Osteoblast (primary cell): Measurements from ENCODE around the gene FOXL2NB. TPM values are rescaled to one million over a fixed set of nuclear protein-coding genes. Genes with fewer than 3 reads are reported as not detected.

ENCODE experiments used
- DNase-seq: peaks from one replicate; pipeline ENCODE4 v3.0.0; 2011; ENCODE audit warnings: low spot score, mixed read lengths; ENCODE audit not compliant: insufficient read length; ENCODE audit errors: missing footprints
- H2AFZ ChIP-seq: 2 replicates; pipeline ENCODE4 v1.6.0; 2011; ENCODE audit warnings: mild to moderate bottlenecking, low read length
- H3K27ac ChIP-seq: 2 replicates; pipeline ENCODE4 v1.5.1; 2011; ENCODE audit warnings: mild to moderate bottlenecking, low read depth, low read length, moderate library complexity
- H3K27me3 ChIP-seq: 2 replicates; pipeline ENCODE4 v1.6.0; 2012; ENCODE audit warnings: mild to moderate bottlenecking, control low read depth, inconsistent platforms, low read length, moderate library complexity; ENCODE audit not compliant: insufficient read depth
- H3K36me3 ChIP-seq: 2 replicates; pipeline ENCODE4 v1.5.1; 2011; ENCODE audit warnings: mild to moderate bottlenecking, low read length, control low read depth, moderate library complexity; ENCODE audit not compliant: insufficient read depth
- H3K4me1 ChIP-seq: 2 replicates; pipeline ENCODE4 v1.5.1; 2011; ENCODE audit warnings: mild to moderate bottlenecking, low read length, control low read depth, moderate library complexity; ENCODE audit not compliant: insufficient read depth
- H3K4me2 ChIP-seq: 2 replicates; pipeline ENCODE4 v1.6.0; 2011; ENCODE audit warnings: mild to moderate bottlenecking, low read length; ENCODE audit not compliant: insufficient read depth
- H3K4me3 ChIP-seq: fragments of 200-600 bp; sonication (generic); 3 replicates; pipeline ENCODE4 v1.5.1; 2012; ENCODE audit warnings: mild to moderate bottlenecking, low read length, inconsistent platforms; ENCODE audit not compliant: insufficient read depth
- H3K79me2 ChIP-seq: 2 replicates; pipeline ENCODE4 v1.6.0; 2012; ENCODE audit warnings: mild to moderate bottlenecking, low read length, control low read depth, inconsistent platforms; ENCODE audit not compliant: insufficient read depth
- H3K9me3 ChIP-seq: 2 replicates; pipeline ENCODE4 v1.5.1; 2011; ENCODE audit warnings: low read depth, low read length, control low read depth
- H4K20me1 ChIP-seq: 2 replicates; pipeline ENCODE4 v1.6.0; 2012; ENCODE audit warnings: mild to moderate bottlenecking, low read length, control low read depth; ENCODE audit not compliant: insufficient read depth
- total RNA-seq: library from RNA; depleted of rRNA; stranded (reverse); fragments of >200 nt; gene quantifications from 2 replicates; pipeline ENCODE4 v1.2.3, GENCODE V29; 2012
- TF ChIP-seq, protein P1 (sequence below): IDR thresholded peaks from 2 replicates; pipeline ENCODE4 v1.5.1; 2011; ENCODE audit warnings: mild to moderate bottlenecking, low read depth, low read length, moderate library complexity; ENCODE audit errors: extremely low read depth

FOXL2NB gene
- total RNA-seq, 1 donor = 0.36 TPM

- Histone ChIP-seq H3K27ac (no peak overlapping the region), H3K9me3 (no peaks in the 10 kb centered on the region), H3K79me2 (no peaks in the 10 kb centered on the region), H3K4me1 (peaks cover 6% of the 10 kb centered on the region), H3K4me2 (no peak overlapping the region), H2AFZ (no peak overlapping the region), H3K27me3 (peaks cover 96% of the 10 kb centered on the region), H3K36me3 (no peaks in the 10 kb centered on the region), H4K20me1 (no peaks in the 10 kb centered on the region), H3K4me3 (no peak overlapping the region)
- peak; percentile 73 for DNase-seq
- TF ChIP-seq, protein P1, sequence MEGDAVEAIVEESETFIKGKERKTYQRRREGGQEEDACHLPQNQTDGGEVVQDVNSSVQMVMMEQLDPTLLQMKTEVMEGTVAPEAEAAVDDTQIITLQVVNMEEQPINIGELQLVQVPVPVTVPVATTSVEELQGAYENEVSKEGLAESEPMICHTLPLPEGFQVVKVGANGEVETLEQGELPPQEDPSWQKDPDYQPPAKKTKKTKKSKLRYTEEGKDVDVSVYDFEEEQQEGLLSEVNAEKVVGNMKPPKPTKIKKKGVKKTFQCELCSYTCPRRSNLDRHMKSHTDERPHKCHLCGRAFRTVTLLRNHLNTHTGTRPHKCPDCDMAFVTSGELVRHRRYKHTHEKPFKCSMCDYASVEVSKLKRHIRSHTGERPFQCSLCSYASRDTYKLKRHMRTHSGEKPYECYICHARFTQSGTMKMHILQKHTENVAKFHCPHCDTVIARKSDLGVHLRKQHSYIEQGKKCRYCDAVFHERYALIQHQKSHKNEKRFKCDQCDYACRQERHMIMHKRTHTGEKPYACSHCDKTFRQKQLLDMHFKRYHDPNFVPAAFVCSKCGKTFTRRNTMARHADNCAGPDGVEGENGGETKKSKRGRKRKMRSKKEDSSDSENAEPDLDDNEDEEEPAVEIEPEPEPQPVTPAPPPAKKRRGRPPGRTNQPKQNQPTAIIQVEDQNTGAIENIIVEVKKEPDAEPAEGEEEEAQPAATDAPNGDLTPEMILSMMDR = no peak
These were observed 6.6 kb upstream of the FOXL2NB start for GRCh38 chr3:138940446-138940845.

- Histone ChIP-seq H3K4me3 (no peak overlapping the region), H3K4me1 (peaks cover 6% of the 10 kb centered on the region), H3K27me3 (peaks cover 98% of the 10 kb centered on the region), H2AFZ (no peak overlapping the region), H3K9me3 (no peaks in the 10 kb centered on the region), H4K20me1 (no peaks in the 10 kb centered on the region), H3K4me2 (no peak overlapping the region), H3K79me2 (no peaks in the 10 kb centered on the region), H3K27ac (no peak overlapping the region), H3K36me3 (no peaks in the 10 kb centered on the region)
- peak; percentile 95 for DNase-seq
- TF ChIP-seq, protein P1 = peak; percentile 62
These were observed 5.6 kb upstream of the FOXL2NB start for GRCh38 chr3:138941259-138941885.

DNA sequence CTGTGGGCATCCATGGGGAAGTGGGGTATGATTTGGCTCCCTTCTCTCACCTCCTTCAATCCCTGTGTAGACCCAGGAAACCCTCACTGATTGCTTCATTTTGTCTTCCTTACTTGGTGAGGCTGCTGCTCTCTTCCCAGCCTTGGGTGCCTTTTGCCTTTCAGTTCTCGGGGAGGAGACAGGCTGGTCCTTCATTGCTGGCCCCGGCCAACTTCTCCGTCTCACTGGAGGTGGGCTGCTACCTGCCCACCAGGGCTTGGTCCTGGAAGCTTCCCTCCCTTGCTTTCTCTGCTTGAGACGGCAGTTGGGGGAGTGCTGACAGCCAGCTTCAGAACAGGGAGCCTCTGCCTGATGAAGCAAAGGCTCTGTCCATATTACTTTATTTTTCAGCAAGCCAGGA is 4.7 kb upstream of the FOXL2NB start:
- peaks cover 98% of the 10 kb centered on the region for H3K27me3 ChIP-seq

GRCh38 chr3:138942861-138943623 is 4.0 kb upstream of the FOXL2NB start:
- Histone ChIP-seq H3K27ac (no peak overlapping the region), H3K36me3 (no peaks in the 10 kb centered on the region), H3K9me3 (no peaks in the 10 kb centered on the region), H2AFZ (no peak overlapping the region), H3K27me3 (peaks cover 98% of the 10 kb centered on the region), H4K20me1 (peaks cover 2% of the 10 kb centered on the region), H3K79me2 (no peaks in the 10 kb centered on the region), H3K4me1 (no peaks in the 10 kb centered on the region), H3K4me2 (no peak overlapping the region), H3K4me3 (no peak overlapping the region)
- no peak for DNase-seq
- TF ChIP-seq, protein P1 = no peak

More for the DNA sequence above, 4.7 kb upstream of the FOXL2NB start:
- Histone ChIP-seq H3K4me3 (no peak overlapping the region), H3K4me2 (no peak overlapping the region), H2AFZ (no peak overlapping the region), H4K20me1 (no peaks in the 10 kb centered on the region), H3K79me2 (no peaks in the 10 kb centered on the region), H3K4me1 (no peaks in the 10 kb centered on the region), H3K27ac (no peak overlapping the region), H3K9me3 (no peaks in the 10 kb centered on the region), H3K36me3 (no peaks in the 10 kb centered on the region)
- DNase-seq = no peak
- TF ChIP-seq, protein P1 = no peak
